SK-N-MC (cell line): Measurements from ENCODE around the gene IFT43.
A peak's percentile ranks its signal among the peaks of the same experiment; 100 is the strongest.

Source experiments
- DNase-seq: peaks from one replicate; pipeline ENCODE4 v3.0.0-alpha.2; 2011; ENCODE audit warnings: low read depth, low spot score
- H3K27ac ChIP-seq: fragments of 200-600 bp; sonication (generic); 2 replicates; pipeline ENCODE4 v1.5.1; 2016; ENCODE audit warnings: mixed run types
- H3K36me3 ChIP-seq: fragments of 200-600 bp; sonication (generic); 2 replicates; pipeline ENCODE4 v1.6.1; 2017; ENCODE audit warnings: antibody characterized with exemption, low read length, mixed read lengths; ENCODE audit not compliant: insufficient read depth
- H3K4me3 ChIP-seq: fragments of 200-600 bp; sonication (generic); 2 replicates; pipeline ENCODE4 v1.5.1; 2016
- H3K9ac ChIP-seq: fragments of 200-600 bp; sonication (generic); 2 replicates; pipeline ENCODE4 v1.8.0; 2017; ENCODE audit warnings: mixed run types, mixed read lengths; ENCODE audit not compliant: insufficient read length
- H3K9me3 ChIP-seq: fragments of 200-600 bp; sonication (generic); 2 replicates; pipeline ENCODE4 v1.6.1; 2017; ENCODE audit warnings: low read depth, mild to moderate bottlenecking, antibody characterized with exemption, low read length, moderate library complexity, mixed read lengths
- EZH2 ChIP-seq: fragments of 200-600 bp; sonication (generic); IDR thresholded peaks from one replicate; pipeline ENCODE4 v1.6.1; 2017; ENCODE audit warnings: antibody characterized with exemption
- FOXP2 ChIP-seq: optimal IDR thresholded peaks from 2 replicates; pipeline ENCODE3; 2011; ENCODE audit warnings: mild to moderate bottlenecking, moderate library complexity; ENCODE audit not compliant: insufficient read depth; ENCODE audit errors: extremely low read length, control extremely low read depth
- POLR2AphosphoS5 ChIP-seq: IDR thresholded peaks from 2 replicates; pipeline ENCODE4 v1.6.1; 2012; ENCODE audit warnings: mild to moderate bottlenecking, low read depth, low read length, borderline replicate concordance

Gene IFT43

GRCh38 chr14:76104802-76105355 is 119.3 kb downstream of the IFT43 start:
- no peak overlapping the region for H3K4me3 ChIP-seq
- H3K9me3 ChIP-seq = no peaks in the 10 kb centered on the region
- no peak overlapping the region for H3K9ac ChIP-seq
- no peak overlapping the region for H3K27ac ChIP-seq
- TF ChIP-seq FOXP2 (no peak), POLR2AphosphoS5 (no peak), EZH2 (no peak)
- no peak for DNase-seq
- no peaks in the 10 kb centered on the region for H3K36me3 ChIP-seq

- no peaks in the 10 kb centered on the region for H3K9me3 ChIP-seq
- H3K9ac ChIP-seq = no peak overlapping the region
- no peak for DNase-seq
- no peak overlapping the region for H3K27ac ChIP-seq
- no peaks in the 10 kb centered on the region for H3K36me3 ChIP-seq
- no peak for TF ChIP-seq FOXP2
- no peak for TF ChIP-seq POLR2AphosphoS5
- TF ChIP-seq EZH2 = no peak
- no peak overlapping the region for H3K4me3 ChIP-seq
Observed at GRCh38 chr14:76106188-76106587, 120.6 kb downstream of the IFT43 start.

DNA sequence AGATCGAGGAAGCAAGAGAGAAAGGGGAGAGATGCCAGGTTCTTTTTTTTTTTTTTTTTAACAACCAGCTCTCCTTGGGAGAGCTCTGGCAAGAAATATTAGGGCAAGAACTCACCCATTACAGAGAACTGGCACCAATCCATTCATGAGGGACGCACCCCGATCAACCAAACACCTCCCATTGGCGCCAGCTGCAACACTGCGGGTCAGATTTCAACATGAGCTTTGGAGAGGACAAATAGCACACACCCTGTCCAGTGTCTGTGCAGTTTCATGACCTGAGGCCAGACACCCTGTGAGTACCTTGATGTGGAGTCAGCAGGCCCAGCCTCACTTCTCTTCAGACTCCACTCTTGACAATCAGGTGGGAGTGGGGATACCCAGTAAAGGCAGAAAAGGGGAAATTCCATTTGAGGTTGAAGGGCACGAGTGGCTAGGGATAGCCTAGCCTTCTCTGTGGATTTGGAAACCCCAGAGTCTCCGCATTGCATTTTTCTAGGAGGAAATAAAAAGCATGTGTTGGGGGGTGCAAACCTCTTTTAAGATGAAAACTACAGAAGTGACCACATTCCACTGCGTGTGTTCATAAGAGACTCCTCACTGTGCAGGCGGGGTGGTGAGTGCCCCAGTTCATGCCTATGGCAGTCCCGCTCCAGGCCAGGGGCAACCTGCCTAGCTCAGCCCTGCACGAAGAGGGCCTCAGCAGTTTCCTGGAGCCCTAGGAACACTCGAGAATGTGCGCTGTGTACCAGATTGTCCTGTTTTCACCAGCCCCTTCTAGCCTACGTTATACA is 123.7 kb downstream of the IFT43 start:
- no peaks in the 10 kb centered on the region for H3K9me3 ChIP-seq
- H3K4me3 ChIP-seq = no peak overlapping the region
- H3K9ac ChIP-seq = no peak overlapping the region
- DNase-seq = no peak
- no peak overlapping the region for H3K27ac ChIP-seq
- no peaks in the 10 kb centered on the region for H3K36me3 ChIP-seq
- TF ChIP-seq EZH2 = no peak
- TF ChIP-seq POLR2AphosphoS5 = no peak
- TF ChIP-seq FOXP2 = no peak

- no peak overlapping the region for H3K27ac ChIP-seq
- TF ChIP-seq POLR2AphosphoS5 (no peak), EZH2 (no peak), FOXP2 (no peak)
- H3K36me3 ChIP-seq = no peaks in the 10 kb centered on the region
- H3K9ac ChIP-seq = no peak overlapping the region
- peak overlapping the region; percentile 41; the same call in 1 of the 2 replicates for H3K4me3 ChIP-seq
- H3K9me3 ChIP-seq = no peaks in the 10 kb centered on the region
- no peak for DNase-seq
Observed at GRCh38 chr14:76112889-76113624, 127.5 kb downstream of the IFT43 start.

GRCh38 chr14:76113691-76114090 is 128.1 kb downstream of the IFT43 start:
- Histone ChIP-seq H3K27ac (no peak overlapping the region), H3K9ac (no peak overlapping the region)
- DNase-seq = no peak

DNA sequence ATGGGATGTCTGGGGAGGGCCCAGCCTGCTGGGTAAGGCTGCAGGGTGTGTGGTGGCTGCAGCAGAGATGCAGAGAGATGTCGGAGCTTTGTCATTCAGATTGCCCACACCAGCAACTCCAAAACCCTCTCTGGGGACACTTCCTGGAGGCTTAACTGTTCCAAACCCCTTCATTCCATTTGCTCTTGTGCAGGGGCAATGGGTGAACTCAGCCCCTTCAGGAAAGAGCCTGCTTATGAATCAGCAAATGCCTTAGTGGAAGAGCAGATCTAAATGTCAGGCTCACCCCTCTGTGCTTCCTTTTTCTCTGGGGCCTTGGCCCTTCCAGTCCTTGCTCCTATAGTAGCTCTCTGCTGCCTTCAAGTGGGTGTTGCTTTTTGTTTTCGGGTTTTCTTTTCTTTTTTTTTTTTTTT is 129.5 kb downstream of the IFT43 start:
- no peak for DNase-seq
- H3K36me3 ChIP-seq = no peaks in the 10 kb centered on the region
- TF ChIP-seq POLR2AphosphoS5 (no peak), FOXP2 (no peak), EZH2 (no peak)

More at GRCh38 chr14:76113691-76114090, 128.1 kb downstream of the IFT43 start:
- peak overlapping the region; percentile 41; the same call in 1 of the 2 replicates for H3K4me3 ChIP-seq
- no peaks in the 10 kb centered on the region for H3K9me3 ChIP-seq
- H3K36me3 ChIP-seq = no peaks in the 10 kb centered on the region
- TF ChIP-seq POLR2AphosphoS5 (no peak), FOXP2 (no peak), EZH2 (no peak)

GRCh38 chr14:76117789-76118484 is 132.4 kb downstream of the IFT43 start:
- H3K4me3 ChIP-seq = no peak overlapping the region
- no peaks in the 10 kb centered on the region for H3K36me3 ChIP-seq
- DNase-seq = no peak
- no peaks in the 10 kb centered on the region for H3K9me3 ChIP-seq
- TF ChIP-seq FOXP2 (peak; percentile 84), POLR2AphosphoS5 (no peak; the same call in 1 of the 2 replicates)
- no peak overlapping the region for H3K9ac ChIP-seq
- H3K27ac ChIP-seq = no peak overlapping the region

More for the DNA sequence above, 129.5 kb downstream of the IFT43 start:
- Histone ChIP-seq H3K4me3 (no peak overlapping the region), H3K9me3 (no peaks in the 10 kb centered on the region), H3K9ac (no peak overlapping the region), H3K27ac (no peak overlapping the region)

- H3K36me3 ChIP-seq = no peaks in the 10 kb centered on the region
- H3K9ac ChIP-seq = no peak overlapping the region
- H3K4me3 ChIP-seq = no peak overlapping the region
- TF ChIP-seq FOXP2 = no peak
- TF ChIP-seq EZH2 = no peak
- no peak for TF ChIP-seq POLR2AphosphoS5
- no peak overlapping the region for H3K27ac ChIP-seq
- no peaks in the 10 kb centered on the region for H3K9me3 ChIP-seq
- DNase-seq = no peak
Observed at GRCh38 chr14:76118594-76118993, 133.0 kb downstream of the IFT43 start.
